Measurements from ENCODE around the gene CSMD2.

DNA sequence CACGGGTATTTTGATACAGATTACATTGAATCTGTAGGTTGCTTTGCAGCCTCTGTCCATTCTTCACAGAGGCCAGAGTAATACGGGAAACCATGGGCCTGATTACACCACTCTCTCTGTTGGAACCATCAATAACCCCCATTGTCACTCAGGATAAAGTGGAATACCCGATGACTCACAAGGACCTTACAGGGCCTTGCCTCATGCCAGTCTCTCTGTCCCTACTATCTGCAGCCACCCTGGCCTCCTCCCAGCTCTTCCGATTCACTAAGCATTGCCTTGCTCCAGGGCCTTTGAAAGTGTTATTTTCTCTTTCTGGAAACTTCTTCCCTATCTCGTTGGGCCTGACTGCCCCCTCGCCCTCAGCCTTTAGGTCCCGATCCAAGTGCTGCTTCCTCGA is 239.4 kb downstream of the CSMD2 start:
- TF ChIP-seq ZNF274 (IDR thresholded peaks at IDR 0.05; ENCODE audit: low read depth, low read length) = no peak
- no peak for TF ChIP-seq YY1 (IDR thresholded peaks at IDR 0.05; ENCODE audit: insufficient read depth, insufficient read length)

Data from NT2/D1 (cell line).